GM18909 (cell line): ENCODE data around the gene PSMC6.

Experiments
- ATAC-seq: cut with Tn5 transposase; IDR thresholded peaks from one replicate; pipeline ENCODE4 v1.9.1; 2021; ENCODE audit warnings: mild to moderate bottlenecking; ENCODE audit not compliant: unreplicated experiment, poor library complexity

The PSMC6 gene

GRCh38 chr14:52776816-52777215, 69.8 kb downstream of the PSMC6 start:
- no peak for ATAC-seq
